Stimulated activated CD4-positive, alpha-beta T cell treated with anti-CD3 and anti-CD28 coated beads, TNF-alpha, amount 100 ng/mL, for 1 hour (primary cell): ENCODE results near the gene IFIT1.
"Not testable (repeated sequence)": the region's sequence is repeated elsewhere in the genome, so short reads cannot be mapped to it uniquely, and the experiment has no call there.

Experiments used
- DNase-seq, 3 donors: peaks; one replicate each; pipeline ENCODE4 v3.0.0-alpha.2; 2020; ENCODE audit warnings: low read depth in 3 of 3, low spot score in 1 of 3

Gene IFIT1

GRCh38 chr10:89363729-89364442 is 28.5 kb upstream of the IFIT1 start:
- DNase-seq, result no peak

- DNase-seq, result no peak
Measured at GRCh38 chr10:89364531-89364930, 27.9 kb upstream of the IFIT1 start.

- no peak for DNase-seq
Measured at GRCh38 chr10:89367529-89367928, 24.9 kb upstream of the IFIT1 start.

GRCh38 chr10:89368129-89368528 is 24.3 kb upstream of the IFIT1 start:
- DNase-seq, result no peak

DNA sequence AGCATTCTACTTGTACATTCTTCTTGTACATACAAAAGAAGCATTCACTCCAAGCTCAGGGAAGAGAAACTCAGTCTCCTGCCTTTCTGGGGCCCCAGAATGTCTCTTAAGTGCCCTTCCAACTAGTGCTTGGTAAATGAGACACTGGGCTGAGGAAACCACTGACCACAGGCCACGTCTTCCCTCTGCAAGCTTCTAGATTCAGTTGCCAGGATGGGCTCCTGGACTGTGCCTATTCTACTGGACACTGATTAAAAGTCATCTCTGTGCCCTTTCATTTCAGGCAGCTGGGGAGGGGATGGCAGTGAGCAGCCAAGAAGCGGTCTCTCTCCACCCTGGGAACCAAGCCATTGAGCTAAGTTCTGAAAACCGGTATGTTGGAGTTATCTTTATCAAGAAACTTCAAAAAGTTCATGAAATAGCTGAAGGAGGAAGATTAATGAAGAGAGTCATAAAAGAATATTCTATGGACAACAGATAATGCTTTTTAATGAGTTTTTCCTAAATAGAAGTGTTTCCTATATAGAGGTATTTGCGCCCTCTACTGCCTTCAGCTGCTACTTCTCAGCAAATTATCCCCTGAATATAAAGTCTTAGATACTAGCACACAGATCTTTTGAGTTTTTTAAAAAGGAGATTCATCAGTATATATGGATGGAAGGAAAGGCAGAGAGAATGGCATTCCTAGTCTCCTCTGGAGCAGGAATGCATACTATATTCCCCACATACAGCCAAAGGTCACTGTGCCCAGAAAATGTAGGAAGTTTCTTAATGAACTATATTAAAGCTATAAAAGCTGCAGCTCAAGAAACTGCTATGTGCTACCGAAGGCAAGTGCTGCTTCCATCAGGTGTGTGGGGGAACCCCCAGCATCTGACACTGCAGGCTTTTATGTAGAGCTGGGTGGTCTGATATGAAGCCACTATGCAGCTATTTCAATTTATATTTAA is 23.0 kb upstream of the IFIT1 start:
- no peak for DNase-seq

DNA sequence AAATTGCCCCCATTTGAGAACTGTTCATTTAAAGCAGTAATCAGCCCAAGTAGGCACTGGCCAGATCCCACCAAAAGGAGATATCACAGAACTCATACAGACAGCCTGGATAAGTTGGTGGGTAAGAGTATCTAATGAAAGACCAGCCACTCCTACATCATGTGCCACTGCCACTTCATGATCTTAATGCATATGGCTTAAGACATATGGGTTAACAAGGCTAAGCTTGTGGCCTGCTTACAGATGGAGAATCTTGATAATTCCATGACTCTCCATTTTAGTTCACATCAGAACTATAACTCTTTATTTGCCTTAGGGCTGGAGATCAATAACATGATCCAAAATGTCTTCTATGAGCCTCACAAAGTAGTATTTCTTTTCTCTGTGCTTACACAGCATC is 21.3 kb upstream of the IFIT1 start:
- no peak for DNase-seq

- no peak for DNase-seq
Measured at GRCh38 chr10:89371987-89372386, 20.4 kb upstream of the IFIT1 start.

- no peak for DNase-seq
Measured at GRCh38 chr10:89373916-89374711, 18.3 kb upstream of the IFIT1 start.

DNA sequence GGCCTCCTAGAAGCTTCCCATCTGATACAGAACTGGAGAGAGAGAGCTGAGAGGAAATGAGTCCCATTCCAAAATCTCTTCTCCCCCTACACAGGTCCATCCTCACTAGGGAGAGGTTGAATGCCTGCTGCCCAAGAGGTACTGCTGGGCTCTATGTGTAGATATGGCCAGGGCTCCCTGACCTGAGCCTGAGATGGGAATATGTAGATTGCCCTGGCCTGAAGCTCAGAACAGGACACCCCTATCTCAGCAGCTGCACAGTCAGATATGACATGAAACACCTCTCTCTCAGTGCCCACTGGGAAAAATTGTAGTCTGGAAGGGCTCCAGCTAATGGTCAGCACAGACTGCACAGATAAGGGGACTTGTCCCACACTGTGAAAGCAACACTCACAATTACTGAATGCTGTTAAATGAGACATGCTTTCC is 17.7 kb upstream of the IFIT1 start:
- DNase-seq, result no peak

DNA sequence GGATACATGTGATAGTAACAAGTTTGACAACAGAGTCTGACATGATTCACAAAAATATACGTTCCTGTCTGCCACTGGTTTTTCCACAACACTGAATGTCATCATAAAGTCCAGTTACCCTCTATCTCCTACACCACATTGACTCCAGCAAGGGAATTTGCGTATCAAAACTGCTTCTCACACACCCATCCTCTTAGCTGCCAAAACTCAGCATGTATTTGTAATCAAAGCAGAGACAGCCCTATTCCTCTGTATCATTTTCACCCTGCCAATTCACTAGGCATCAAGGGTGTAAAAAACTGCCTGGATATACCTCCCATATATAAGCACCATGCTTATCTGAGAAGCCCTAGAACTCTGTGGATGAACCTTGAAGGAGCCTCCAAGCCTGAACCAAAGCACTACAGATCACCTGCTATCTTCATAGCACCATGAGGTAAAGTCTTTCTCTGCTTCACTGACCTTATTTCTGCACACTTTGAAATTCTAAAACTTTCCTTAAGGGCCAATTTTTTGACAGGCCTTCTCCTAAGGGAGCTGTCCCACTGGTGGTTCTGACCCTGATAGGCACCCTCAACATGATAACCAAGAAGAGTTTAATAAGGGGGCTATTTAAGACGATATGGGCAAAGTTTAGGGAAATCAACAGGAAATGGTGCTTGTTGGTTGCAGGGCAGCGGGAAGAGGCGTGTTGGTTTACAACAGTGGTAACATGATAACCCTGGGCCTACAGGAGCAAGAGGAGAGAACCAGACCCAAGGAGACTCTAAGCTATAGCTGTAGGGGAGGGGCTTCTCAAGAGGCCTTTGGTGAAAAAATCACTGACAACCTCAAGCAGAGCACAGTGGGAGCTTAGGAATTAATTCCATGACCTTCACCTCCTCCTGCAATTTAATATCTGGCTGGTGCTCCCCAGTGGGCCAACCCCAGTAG is 14.5 kb upstream of the IFIT1 start, which contains the start of gene IFIT1B:
IFIT1B (plus strand) TSS at position 352 of the 933 bp plus-strand sequence; CDS start at position 432, 80 bp downstream.
- DNase-seq, result no peak

DNA sequence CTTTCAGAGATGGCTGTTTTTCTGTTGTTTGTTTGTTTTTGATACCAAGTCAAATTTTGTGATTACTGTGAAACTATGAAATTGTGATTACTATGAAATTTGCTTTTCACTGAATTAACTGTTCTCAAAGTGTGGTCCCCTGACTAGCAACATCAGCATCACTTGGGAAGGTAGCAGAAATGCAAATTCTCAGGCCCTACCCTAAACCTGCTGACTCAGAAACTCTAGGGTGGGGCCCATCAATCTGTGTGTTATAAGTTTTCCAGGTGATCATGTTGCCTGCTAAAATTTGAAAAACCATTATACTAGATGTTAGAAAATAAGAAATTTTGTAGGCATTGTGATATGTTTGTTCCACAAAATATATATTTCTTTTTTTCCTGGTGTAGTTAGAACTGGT is 13.3 kb upstream of the IFIT1 start:
- DNase-seq, result no peak

DNA sequence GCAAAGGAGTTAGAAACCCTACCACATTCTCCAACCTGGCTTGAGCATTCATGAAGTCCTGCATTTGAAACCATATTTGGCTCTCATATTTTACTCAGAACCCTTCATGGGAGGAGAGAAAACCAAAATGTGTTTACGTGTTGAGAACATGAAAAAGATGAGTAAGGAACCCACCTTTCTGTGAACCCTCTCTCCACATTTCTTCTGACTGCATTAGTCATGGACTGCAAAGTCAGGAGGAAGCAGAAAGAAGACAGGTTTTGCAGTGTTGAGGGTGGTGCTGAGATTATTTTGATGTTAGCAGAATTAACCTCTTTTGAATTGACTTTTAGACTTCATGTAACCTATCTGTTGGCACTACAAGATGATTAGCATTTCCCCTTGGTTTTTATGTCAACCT is 9.7 kb upstream of the IFIT1 start:
- no peak for DNase-seq

DNA sequence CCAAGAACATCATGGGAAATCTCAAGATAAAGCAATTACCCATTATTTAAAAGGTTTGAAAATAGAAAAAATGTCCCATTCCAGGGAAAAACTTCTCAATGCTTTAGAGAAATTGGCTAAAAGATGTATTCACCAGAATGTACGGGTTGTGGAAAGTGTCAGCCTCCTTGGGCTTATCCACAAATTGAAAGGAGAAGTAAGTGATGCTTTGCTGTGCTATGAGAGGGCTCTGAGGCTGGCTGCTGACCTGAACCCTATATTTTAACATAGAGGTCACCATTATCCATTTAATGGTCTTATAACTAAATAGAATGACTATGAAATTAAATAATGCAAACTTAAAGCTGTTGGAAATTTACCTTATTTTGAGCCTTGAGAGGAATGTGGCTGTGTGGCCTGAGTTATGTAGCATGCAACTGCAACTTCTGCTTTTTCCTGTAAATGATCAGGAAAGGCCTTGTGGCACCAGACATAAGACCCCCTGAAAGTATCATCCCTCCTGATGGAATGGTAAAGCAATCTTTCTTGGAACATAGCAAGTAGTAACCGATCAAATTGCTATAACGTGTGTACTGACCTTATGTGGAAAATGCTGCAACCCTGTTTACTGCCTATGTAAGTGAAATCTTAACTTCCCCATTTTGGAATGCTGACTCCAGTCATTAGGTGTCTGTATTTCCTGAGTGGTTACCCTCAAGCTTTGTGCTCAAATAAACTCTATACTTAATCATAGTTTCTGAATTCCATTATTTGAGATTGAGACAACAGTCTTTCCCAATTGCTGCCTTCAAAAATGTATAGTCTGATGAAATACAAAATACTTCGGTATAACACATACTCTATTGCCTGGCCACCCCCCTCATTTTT is 7.7 kb upstream of the IFIT1 start:
- no peak for DNase-seq

DNA sequence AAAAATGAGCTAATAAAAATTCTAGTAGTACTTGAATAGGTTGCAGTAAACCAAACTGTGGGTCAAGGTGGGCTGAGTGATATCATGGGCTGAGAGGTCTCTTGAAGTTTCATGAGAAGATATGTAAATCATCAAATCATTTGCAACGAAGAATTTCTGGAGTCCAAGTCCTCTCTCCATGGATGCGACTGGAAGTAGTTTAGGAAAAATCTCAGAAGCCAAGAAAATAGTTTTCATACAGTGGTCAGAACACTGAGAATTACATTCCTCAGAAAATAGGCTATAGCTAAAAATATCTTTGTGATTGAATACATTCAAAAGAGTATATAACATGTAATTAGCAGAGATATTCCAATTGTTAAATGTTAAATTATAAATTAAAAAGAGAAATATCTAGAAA is 3.6 kb upstream of the IFIT1 start:
- DNase-seq, result no peak

GRCh38 chr10:89389254-89389653 is 3.2 kb upstream of the IFIT1 start:
- no peak for DNase-seq

DNA sequence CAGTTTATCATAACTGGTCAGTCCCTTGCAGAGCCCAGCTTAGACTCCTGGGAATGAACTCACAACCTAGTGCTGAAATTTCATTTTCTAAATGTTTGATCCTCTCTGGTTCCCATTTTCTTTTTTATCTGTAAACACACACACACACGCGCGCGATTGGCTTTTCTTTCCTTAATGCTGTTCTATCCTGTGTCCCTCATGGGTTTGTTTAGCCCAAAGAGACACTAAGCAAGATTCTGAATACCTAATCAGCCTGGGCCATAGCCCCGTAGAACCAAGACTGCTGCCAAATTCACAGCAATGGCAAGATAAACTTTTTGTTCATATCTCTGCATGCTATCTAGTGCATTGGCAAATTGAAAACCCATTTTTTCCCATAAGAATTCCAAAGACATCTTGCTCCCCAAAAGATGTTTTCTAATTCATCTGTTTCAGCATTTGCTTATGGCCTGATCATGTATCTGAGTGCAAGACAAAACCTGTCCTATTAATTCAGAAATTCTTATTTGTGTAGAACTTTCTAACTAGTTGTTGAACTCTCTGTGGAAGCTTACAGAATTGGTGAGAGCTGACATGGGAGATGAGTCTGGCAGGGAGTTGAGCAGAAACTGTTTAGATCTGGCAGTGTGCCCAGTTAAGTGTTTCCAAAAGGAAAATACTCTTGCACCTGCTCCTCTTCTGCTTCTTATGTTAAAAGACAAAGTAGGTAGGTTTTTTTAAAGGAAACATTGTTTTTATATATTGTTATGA is 1.8 kb upstream of the IFIT1 start:
- DNase-seq, result no peak

DNA sequence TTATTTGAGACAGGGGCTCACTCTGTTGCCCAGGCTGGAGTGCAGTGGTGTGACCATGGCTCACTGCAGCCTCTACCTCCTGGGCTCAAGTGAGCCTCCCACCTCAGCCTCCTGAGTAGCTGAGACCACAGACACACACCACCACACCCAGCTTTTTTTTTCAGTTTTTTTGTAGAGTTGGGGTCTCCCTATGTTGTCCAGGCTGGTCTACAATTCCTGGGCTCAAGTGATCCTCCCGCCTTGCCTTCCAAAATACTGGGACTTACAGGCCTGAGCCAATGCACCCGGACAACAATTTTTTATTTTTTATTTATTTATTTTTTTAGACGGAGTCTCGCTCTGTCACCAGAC is 1.2 kb upstream of the IFIT1 start:
- not testable (repeated sequence) for DNase-seq

GRCh38 chr10:89392974-89393373 is 551 bp downstream of the IFIT1 start:
- no peak for DNase-seq

DNA sequence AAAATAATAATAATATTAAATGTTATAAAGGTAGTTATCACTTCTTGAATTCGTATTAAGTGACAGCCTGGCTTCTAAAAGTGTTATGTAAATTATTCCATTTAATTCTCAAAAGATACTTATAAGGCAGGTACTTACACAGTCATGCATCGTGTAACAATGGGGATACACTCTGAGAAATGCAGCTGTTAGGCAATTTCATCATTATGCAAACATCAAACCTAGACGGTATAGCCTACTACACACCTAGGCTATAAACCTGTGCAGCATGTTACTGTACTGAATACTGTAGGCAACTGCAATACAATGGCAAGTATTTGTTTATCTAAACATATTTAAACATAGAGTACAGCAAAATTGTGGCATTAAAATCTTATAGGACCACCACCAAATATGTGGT is 1.5 kb downstream of the IFIT1 start:
- DNase-seq, result no peak
